Tibial nerve (tissue), 4 donors: Measurements from ENCODE around the gene RUNX3. TPM values are rescaled to one million over a fixed set of nuclear protein-coding genes. Genes with fewer than 3 reads are reported as not detected.

Source experiments
- DNase-seq, 2 donors: peaks; one replicate each; pipeline ENCODE4 v3.0.0-alpha.2; 2019; ENCODE audit warnings: low spot score in 2 of 2
- H3K27ac ChIP-seq, 4 donors: fragments of 200-600 bp; sonication (generic) in 3 of 4; one replicate each; pipeline ENCODE4 v1.5.1; 2017 to 2019; ENCODE audit warnings: mild to moderate bottlenecking in 1 of 4
- H3K27me3 ChIP-seq, 2 donors: fragments of 200-600 bp; sonication (generic) in 1 of 2; one replicate each; pipeline versions ENCODE4 v1.5.1 to v1.6.0; 2017 to 2019
- H3K36me3 ChIP-seq, 3 donors: fragments of 200-600 bp; sonication (generic); one replicate each; pipeline ENCODE4 v1.5.1; 2018 to 2019
- H3K4me1 ChIP-seq, 4 donors: fragments of 200-600 bp; sonication (generic) in 3 of 4; one replicate each; pipeline ENCODE4 v1.5.1; 2017 to 2019
- H3K4me3 ChIP-seq, 4 donors: fragments of 200-600 bp; sonication (generic) in 3 of 4; one replicate each; pipeline ENCODE4 v1.5.1; 2017 to 2019; ENCODE audit warnings: mild to moderate bottlenecking in 1 of 4, moderate library complexity in 1 of 4
- H3K9me3 ChIP-seq, 4 donors: fragments of 200-600 bp; sonication (generic) in 3 of 4; one replicate each; pipeline ENCODE4 v1.5.1; 2017 to 2019
- CTCF ChIP-seq, 5 experiments: fragments of 200-600 bp in 3 of 5; fragments of 450-650 bp in 2 of 5; sonication (generic) in 3 of 5; IDR thresholded peaks; one replicate each; pipeline ENCODE4 v1.5.1; 2016 to 2019; ENCODE audit warnings: antibody characterized with exemption in 5 of 5, mild to moderate bottlenecking in 3 of 5, moderate library complexity in 2 of 5
- EP300 ChIP-seq, 2 donors: sonication (generic); formaldehyde crosslinking; IDR thresholded peaks; one replicate each; pipeline ENCODE4 v1.6.1; 2017; ENCODE audit warnings: antibody characterized with exemption in 2 of 2, mild to moderate bottlenecking in 1 of 2
- POLR2A ChIP-seq, 2 donors: fragments of 450-650 bp; IDR thresholded peaks; one replicate each; pipeline ENCODE4 v1.6.1; 2017; ENCODE audit warnings: antibody characterized with exemption in 2 of 2, mild to moderate bottlenecking in 2 of 2, moderate library complexity in 2 of 2
- WGBS, 2 donors: methylation state at CpG; one replicate each; pipeline ENCODE4 v1.1.5; 2018; 5-methylcytosine and 5-hydroxymethylcytosine counted together
- total RNA-seq, 4 donors: library from RNA; depleted of rRNA; stranded (reverse); fragments of >200 nt; gene quantifications; one replicate each; pipeline ENCODE4 v1.1.0, GENCODE V29; 2016

Gene RUNX3
- total RNA-seq, 4 donors from 2014 or later, result 0.22 to 3.3 (median 1.2) TPM

- peaks cover 10 to 93% of the 10 kb centered on the region in 2 donors for H3K27me3 ChIP-seq
- H3K4me1 ChIP-seq, result peaks cover 0 to 48% (median 24%) of the 10 kb centered on the region in 4 donors
- peak overlapping the region in 2 of 4 donors; percentile 30 to 78 for H3K27ac ChIP-seq
- no peaks in the 10 kb centered on the region for H3K9me3 ChIP-seq
- no peak for DNase-seq
- H3K4me3 ChIP-seq, result peak overlapping the region in 2 of 4 donors; percentile 43 to 56
- TF ChIP-seq EP300 (IDR thresholded peaks at IDR 0.05) (peak in 1 of 2 donors; percentile 11), POLR2A (IDR thresholded peaks at IDR 0.05) (no peak), CTCF (IDR thresholded peaks at IDR 0.05) (no peak)
- 2 to 5% methylated on average over 46 to 47 of the region's 48 CpGs for WGBS, 2 donors
- no peaks in the 10 kb centered on the region for H3K36me3 ChIP-seq
These were observed 1.2 kb downstream of the RUNX3 start for GRCh38 chr1:24928689-24929397.

- H3K4me1 ChIP-seq, result peaks cover 0 to 48% (median 24%) of the 10 kb centered on the region in 4 donors
- peaks cover 8 to 93% of the 10 kb centered on the region in 2 donors for H3K27me3 ChIP-seq
- H3K4me3 ChIP-seq, result peak overlapping the region in 2 of 4 donors; percentile 43 to 56
- peak overlapping the region in 1 of 4 donors; percentile 78 for H3K27ac ChIP-seq
- DNase-seq, result no peak
- TF ChIP-seq EP300 (IDR thresholded peaks at IDR 0.05), result peak in 1 of 2 donors; percentile 71
- TF ChIP-seq POLR2A (IDR thresholded peaks at IDR 0.05), result no peak
- TF ChIP-seq CTCF (IDR thresholded peaks at IDR 0.05), result no peak
- H3K9me3 ChIP-seq, result no peaks in the 10 kb centered on the region
- 11 to 19% methylated on average over 15 of the region's 15 CpGs for WGBS, 2 donors
- no peaks in the 10 kb centered on the region for H3K36me3 ChIP-seq
These were observed 1.9 kb downstream of the RUNX3 start for GRCh38 chr1:24927988-24928688.

GRCh38 chr1:24927473-24927872, 2.6 kb downstream of the RUNX3 start:
- Histone ChIP-seq H3K4me1 (peaks cover 0 to 48% (median 23%) of the 10 kb centered on the region in 4 donors), H3K9me3 (no peaks in the 10 kb centered on the region), H3K36me3 (no peaks in the 10 kb centered on the region), H3K27me3 (peaks cover 8 to 91% of the 10 kb centered on the region in 2 donors), H3K27ac (peak overlapping the region in 1 of 4 donors; percentile 78), H3K4me3 (no peak overlapping the region)
- WGBS, 2 donors, result 45 to 49% methylated on average over 17 of the region's 17 CpGs
- no peak for DNase-seq
- TF ChIP-seq POLR2A (IDR thresholded peaks at IDR 0.05) (no peak), CTCF (IDR thresholded peaks at IDR 0.05) (no peak), EP300 (IDR thresholded peaks at IDR 0.05) (no peak)

- H3K27me3 ChIP-seq, result peaks cover 6 to 83% of the 10 kb centered on the region in 2 donors
- H3K4me1 ChIP-seq, result peaks cover 0 to 42% (median 19%) of the 10 kb centered on the region in 4 donors
- no peak for DNase-seq
- 14 to 23% methylated on average over 11 to 15 of the region's 15 CpGs for WGBS, 2 donors
- no peaks in the 10 kb centered on the region for H3K9me3 ChIP-seq
- no peaks in the 10 kb centered on the region for H3K36me3 ChIP-seq
- no peak overlapping the region for H3K27ac ChIP-seq
- H3K4me3 ChIP-seq, result no peak overlapping the region
- TF ChIP-seq EP300 (IDR thresholded peaks at IDR 0.05), result no peak
- TF ChIP-seq POLR2A (IDR thresholded peaks at IDR 0.05), result no peak
- TF ChIP-seq CTCF (IDR thresholded peaks at IDR 0.05), result no peak
These were observed 3.4 kb downstream of the RUNX3 start for GRCh38 chr1:24926563-24927249.
